Measurements from ENCODE around the gene KHK.

DNA sequence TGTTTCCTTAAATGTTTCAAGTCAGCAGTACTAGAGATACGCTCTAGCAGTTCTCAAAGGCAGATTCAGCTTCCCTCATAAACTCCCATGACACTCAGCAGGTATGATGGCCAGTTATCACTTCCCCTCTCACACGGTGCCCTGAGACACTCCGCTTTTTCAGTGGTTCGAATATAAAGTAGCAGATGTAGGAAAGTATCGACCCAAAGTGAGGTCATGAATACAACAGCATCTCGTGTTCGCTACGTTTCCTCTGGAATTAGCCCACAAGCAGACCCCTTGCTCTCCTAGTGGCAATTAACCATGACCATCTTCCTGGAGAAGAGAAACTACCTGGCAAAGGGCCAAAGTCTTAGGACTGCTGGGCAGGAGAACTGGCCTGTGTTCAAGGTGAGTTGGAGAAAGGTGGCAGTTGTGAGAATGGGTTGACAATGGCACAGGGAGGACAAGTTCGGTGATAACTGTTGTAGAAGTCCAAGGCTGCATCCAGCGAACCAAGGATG lies 44.4 kb upstream of the KHK start:
- no peak for TF ChIP-seq CTCF (IDR thresholded peaks at IDR 0.05)
- no peak for TF ChIP-seq EZH2 (IDR thresholded peaks at IDR 0.05)
- TF ChIP-seq EZH2phosphoT487 (IDR thresholded peaks at IDR 0.05): no peak
